ENCODE data around the gene NPTXR. TPM values are rescaled to one million over a fixed set of nuclear protein-coding genes. Genes with fewer than 3 reads are reported as not detected.

Gene NPTXR
- total and polyA plus RNA-seq, 4 donors: 0.05 to 0.45 (median 0.16) TPM

DNA sequence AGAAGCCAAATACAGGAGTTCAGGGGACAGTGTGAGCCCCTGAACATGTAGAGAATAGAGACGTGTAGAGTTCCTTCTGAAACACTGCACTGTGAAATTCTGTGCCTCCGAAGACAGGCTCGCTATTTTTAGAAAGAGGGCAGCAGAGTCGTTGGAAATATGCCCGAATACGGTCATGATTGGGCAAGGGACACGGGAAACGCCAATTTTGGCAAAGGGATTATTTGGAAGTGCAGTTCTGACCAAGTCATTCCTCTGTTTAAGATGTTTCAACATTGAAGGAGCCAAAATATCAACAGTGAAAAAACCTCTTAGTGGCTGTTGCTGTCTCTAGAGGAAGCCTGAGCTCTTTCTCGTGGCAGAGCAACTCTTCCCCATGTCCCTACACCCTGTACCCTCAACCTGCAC is 37.6 kb upstream of the NPTXR start:
- no peaks in the 10 kb centered on the region for H3K9me3 ChIP-seq (ENCODE audit: control insufficient read depth in 4 of 4, low read length in 3 of 4)
- peaks cover 0 to 11% (median 9%) of the 10 kb centered on the region in 4 donors for H3K4me1 ChIP-seq (ENCODE audit: control insufficient read depth in 4 of 4, insufficient read depth in 4 of 4, low read length in 3 of 4)
- H3K9ac ChIP-seq (ENCODE audit: low read depth in 1 of 2, low read length in 2 of 2): peak overlapping the region in 1 of 2 donors; percentile 27
- H3K4me3 ChIP-seq (ENCODE audit: low read depth in 1 of 3, low read length in 3 of 3): no peak overlapping the region
- TF ChIP-seq, protein P1, sequence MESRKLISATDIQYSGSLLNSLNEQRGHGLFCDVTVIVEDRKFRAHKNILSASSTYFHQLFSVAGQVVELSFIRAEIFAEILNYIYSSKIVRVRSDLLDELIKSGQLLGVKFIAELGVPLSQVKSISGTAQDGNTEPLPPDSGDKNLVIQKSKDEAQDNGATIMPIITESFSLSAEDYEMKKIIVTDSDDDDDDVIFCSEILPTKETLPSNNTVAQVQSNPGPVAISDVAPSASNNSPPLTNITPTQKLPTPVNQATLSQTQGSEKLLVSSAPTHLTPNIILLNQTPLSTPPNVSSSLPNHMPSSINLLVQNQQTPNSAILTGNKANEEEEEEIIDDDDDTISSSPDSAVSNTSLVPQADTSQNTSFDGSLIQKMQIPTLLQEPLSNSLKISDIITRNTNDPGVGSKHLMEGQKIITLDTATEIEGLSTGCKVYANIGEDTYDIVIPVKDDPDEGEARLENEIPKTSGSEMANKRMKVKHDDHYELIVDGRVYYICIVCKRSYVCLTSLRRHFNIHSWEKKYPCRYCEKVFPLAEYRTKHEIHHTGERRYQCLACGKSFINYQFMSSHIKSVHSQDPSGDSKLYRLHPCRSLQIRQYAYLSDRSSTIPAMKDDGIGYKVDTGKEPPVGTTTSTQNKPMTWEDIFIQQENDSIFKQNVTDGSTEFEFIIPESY (IDR thresholded peaks at IDR 0.05): no peak
- no peak for TF ChIP-seq HNF4G (IDR thresholded peaks at IDR 0.05)
- TF ChIP-seq SP1 (IDR thresholded peaks at IDR 0.05): peak; percentile 39
- TF ChIP-seq RAD21 (IDR thresholded peaks at IDR 0.05): peak; percentile 43
- TF ChIP-seq, protein P2, sequence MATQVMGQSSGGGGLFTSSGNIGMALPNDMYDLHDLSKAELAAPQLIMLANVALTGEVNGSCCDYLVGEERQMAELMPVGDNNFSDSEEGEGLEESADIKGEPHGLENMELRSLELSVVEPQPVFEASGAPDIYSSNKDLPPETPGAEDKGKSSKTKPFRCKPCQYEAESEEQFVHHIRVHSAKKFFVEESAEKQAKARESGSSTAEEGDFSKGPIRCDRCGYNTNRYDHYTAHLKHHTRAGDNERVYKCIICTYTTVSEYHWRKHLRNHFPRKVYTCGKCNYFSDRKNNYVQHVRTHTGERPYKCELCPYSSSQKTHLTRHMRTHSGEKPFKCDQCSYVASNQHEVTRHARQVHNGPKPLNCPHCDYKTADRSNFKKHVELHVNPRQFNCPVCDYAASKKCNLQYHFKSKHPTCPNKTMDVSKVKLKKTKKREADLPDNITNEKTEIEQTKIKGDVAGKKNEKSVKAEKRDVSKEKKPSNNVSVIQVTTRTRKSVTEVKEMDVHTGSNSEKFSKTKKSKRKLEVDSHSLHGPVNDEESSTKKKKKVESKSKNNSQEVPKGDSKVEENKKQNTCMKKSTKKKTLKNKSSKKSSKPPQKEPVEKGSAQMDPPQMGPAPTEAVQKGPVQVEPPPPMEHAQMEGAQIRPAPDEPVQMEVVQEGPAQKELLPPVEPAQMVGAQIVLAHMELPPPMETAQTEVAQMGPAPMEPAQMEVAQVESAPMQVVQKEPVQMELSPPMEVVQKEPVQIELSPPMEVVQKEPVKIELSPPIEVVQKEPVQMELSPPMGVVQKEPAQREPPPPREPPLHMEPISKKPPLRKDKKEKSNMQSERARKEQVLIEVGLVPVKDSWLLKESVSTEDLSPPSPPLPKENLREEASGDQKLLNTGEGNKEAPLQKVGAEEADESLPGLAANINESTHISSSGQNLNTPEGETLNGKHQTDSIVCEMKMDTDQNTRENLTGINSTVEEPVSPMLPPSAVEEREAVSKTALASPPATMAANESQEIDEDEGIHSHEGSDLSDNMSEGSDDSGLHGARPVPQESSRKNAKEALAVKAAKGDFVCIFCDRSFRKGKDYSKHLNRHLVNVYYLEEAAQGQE (IDR thresholded peaks at IDR 0.05): no peak
- TF ChIP-seq, protein P3, sequence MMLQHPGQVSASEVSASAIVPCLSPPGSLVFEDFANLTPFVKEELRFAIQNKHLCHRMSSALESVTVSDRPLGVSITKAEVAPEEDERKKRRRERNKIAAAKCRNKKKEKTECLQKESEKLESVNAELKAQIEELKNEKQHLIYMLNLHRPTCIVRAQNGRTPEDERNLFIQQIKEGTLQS (IDR thresholded peaks at IDR 0.05): no peak
- peak; percentile 31 to 44 for TF ChIP-seq RXRA (IDR thresholded peaks at IDR 0.05)
- TF ChIP-seq NR2F2 (IDR thresholded peaks at IDR 0.05): peak; percentile 62
- TF ChIP-seq, protein P4, sequence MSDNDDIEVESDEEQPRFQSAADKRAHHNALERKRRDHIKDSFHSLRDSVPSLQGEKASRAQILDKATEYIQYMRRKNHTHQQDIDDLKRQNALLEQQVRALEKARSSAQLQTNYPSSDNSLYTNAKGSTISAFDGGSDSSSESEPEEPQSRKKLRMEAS (IDR thresholded peaks at IDR 0.05): no peak
- TF ChIP-seq GABPA (IDR thresholded peaks at IDR 0.05 in 1 of 2, conservative IDR thresholded peaks at IDR 0.05 in 1 of 2): no peak
- TF ChIP-seq EGR1 (IDR thresholded peaks at IDR 0.05; ENCODE audit: low read depth in 2 of 2): no peak
- TF ChIP-seq FOXA1 (IDR thresholded peaks at IDR 0.05): no peak
- TF ChIP-seq, protein P5, sequence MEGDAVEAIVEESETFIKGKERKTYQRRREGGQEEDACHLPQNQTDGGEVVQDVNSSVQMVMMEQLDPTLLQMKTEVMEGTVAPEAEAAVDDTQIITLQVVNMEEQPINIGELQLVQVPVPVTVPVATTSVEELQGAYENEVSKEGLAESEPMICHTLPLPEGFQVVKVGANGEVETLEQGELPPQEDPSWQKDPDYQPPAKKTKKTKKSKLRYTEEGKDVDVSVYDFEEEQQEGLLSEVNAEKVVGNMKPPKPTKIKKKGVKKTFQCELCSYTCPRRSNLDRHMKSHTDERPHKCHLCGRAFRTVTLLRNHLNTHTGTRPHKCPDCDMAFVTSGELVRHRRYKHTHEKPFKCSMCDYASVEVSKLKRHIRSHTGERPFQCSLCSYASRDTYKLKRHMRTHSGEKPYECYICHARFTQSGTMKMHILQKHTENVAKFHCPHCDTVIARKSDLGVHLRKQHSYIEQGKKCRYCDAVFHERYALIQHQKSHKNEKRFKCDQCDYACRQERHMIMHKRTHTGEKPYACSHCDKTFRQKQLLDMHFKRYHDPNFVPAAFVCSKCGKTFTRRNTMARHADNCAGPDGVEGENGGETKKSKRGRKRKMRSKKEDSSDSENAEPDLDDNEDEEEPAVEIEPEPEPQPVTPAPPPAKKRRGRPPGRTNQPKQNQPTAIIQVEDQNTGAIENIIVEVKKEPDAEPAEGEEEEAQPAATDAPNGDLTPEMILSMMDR (IDR thresholded peaks at IDR 0.05; ENCODE audit: low read depth, low read length, missing input control): peak; percentile 12
- peak in 1 of 2 donors; percentile 23 for TF ChIP-seq HNF4A (conservative IDR thresholded peaks at IDR 0.05)
- TF ChIP-seq JUND (IDR thresholded peaks at IDR 0.05): peak in 1 of 2 donors; percentile 35
- H3K27me3 ChIP-seq (ENCODE audit: control insufficient read depth in 4 of 4, insufficient read depth in 4 of 4, low read length in 3 of 4): no peaks in the 10 kb centered on the region
- no peak for DNase-seq (ENCODE audit: low spot score)
- no peaks in the 10 kb centered on the region for H3K36me3 ChIP-seq (ENCODE audit: control insufficient read depth in 4 of 4, insufficient read depth in 3 of 4, low read depth in 1 of 4, low read length in 3 of 4)
- H3K27ac ChIP-seq (ENCODE audit: low read depth in 1 of 2, low read length in 2 of 2): peak overlapping the region in 1 of 2 donors; percentile 7
- WGBS: 10% methylated on average over 9 of the region's 9 CpGs

DNA sequence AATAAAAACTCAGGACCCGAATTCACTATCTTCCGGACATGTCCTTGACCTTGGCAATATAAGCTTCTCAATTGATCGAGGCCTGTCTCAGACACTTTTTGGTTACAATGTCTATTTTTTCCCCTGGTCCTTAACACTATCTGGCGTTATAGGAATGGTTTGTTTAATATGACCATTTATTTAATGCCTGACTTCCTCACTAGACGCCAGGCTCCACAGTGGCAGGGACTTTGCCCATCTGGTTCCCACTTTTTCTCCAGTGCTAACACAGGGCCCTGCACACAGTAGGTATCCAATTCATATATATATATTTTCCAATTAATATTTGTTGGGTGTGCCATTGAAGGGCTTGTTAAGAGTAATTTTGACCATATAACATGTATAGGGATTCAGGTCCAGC is 36.1 kb upstream of the NPTXR start:
- WGBS: 87% methylated on average over 5 of the region's 5 CpGs
- TF ChIP-seq SP1 (IDR thresholded peaks at IDR 0.05): no peak
- TF ChIP-seq GABPA (IDR thresholded peaks at IDR 0.05 in 1 of 2, conservative IDR thresholded peaks at IDR 0.05 in 1 of 2): no peak
- TF ChIP-seq, protein P2 (IDR thresholded peaks at IDR 0.05): no peak
- TF ChIP-seq, protein P5 (IDR thresholded peaks at IDR 0.05; ENCODE audit: low read depth, low read length, missing input control): no peak
- TF ChIP-seq, protein P4 (IDR thresholded peaks at IDR 0.05): no peak
- TF ChIP-seq TAF1 (conservative IDR thresholded peaks at IDR 0.05): no peak
- TF ChIP-seq FOXA1 (IDR thresholded peaks at IDR 0.05): no peak
- no peak for TF ChIP-seq YY1 (IDR thresholded peaks at IDR 0.05)
- TF ChIP-seq HNF4A (conservative IDR thresholded peaks at IDR 0.05): no peak

More for the DNA sequence above, 36.1 kb upstream of the NPTXR start:
- H3K4me1 ChIP-seq (ENCODE audit: control insufficient read depth in 4 of 4, insufficient read depth in 4 of 4, low read length in 3 of 4): peaks cover 0 to 11% (median 9%) of the 10 kb centered on the region in 4 donors
- H3K9me3 ChIP-seq (ENCODE audit: control insufficient read depth in 4 of 4, low read length in 3 of 4): no peaks in the 10 kb centered on the region
- H3K36me3 ChIP-seq (ENCODE audit: control insufficient read depth in 4 of 4, insufficient read depth in 3 of 4, low read depth in 1 of 4, low read length in 3 of 4): no peaks in the 10 kb centered on the region
- H3K9ac ChIP-seq (ENCODE audit: low read depth in 1 of 2, low read length in 2 of 2): no peak overlapping the region
- no peak overlapping the region for H3K4me3 ChIP-seq (ENCODE audit: low read depth in 1 of 3, low read length in 3 of 3)
- H3K27me3 ChIP-seq (ENCODE audit: control insufficient read depth in 4 of 4, insufficient read depth in 4 of 4, low read length in 3 of 4): no peaks in the 10 kb centered on the region
- no peak overlapping the region for H3K27ac ChIP-seq (ENCODE audit: low read depth in 1 of 2, low read length in 2 of 2)
- DNase-seq (ENCODE audit: low spot score): no peak

Measured in liver (tissue), 9 donors.